ENCODE results near the gene SAMD4B. TPM values are rescaled to one million over a fixed set of nuclear protein-coding genes. Genes with fewer than 3 reads are reported as not detected.
A peak's percentile ranks its signal among the peaks of the same experiment; 100 is the strongest.

The SAMD4B gene
- total RNA-seq, 8 experiments from 2014 or later, result 24.1 to 124 (median 64.9) TPM

DNA sequence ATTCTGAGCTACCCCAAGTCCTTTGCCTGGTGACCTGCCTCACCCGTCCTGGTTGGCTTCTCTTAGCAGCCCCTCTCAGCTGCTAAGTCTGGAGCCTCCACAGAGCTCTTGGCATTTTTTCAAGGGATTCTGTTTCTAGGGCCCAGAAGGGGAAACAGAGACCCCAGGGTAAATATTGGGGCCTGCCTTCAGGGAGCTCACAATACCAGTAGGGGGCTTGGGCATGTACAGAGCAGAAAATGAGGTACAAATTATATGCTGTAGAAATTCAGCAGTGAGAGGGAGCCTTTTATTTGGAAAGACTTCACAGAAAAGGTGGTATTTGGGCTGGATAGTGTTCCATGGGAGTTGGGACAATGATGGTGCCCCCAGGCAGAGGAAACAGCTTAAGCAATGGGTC, 3.7 kb downstream of the SAMD4B start:
- in situ Hi-C loops (cut with MboI; ENCODE audit: low pct_unique_long_range_greater_than_20kb in 2 of 9, low sequenced_read_pairs in 9 of 9, unreplicated experiment in 9 of 9), result loop anchor here in 4 of 9 experiments (25.0 kb wide), 2 partner anchors 234 to 384 kb away; no protein-coding TSS in a partner anchor
- ATAC-seq (replicated peaks in 6 of 8), result no peak
- Histone ChIP-seq H3K4me1 (replicated peaks in 1 of 2) (peaks cover 6 to 7% of the 10 kb centered on the region in 2 donors), H3K27ac (no peak overlapping the region), H3K4me3 (no peak overlapping the region)
- 17 to 100% (median 85%) methylated on average over 1 of the region's 1 CpG; no CpG with 5 or more reads in 4 of the 10 experiments for WGBS, 10 experiments

GRCh38 chr19:39347332-39348164, 5.3 kb downstream of the SAMD4B start:
- H3K27ac ChIP-seq, result no peak overlapping the region
- 40 to 100% (median 77%) methylated on average over 1 to 4 of the region's 4 CpGs; no CpG with 5 or more reads in 2 of the 10 experiments for WGBS, 10 experiments
- H3K4me3 ChIP-seq, result no peak overlapping the region
- in situ Hi-C loops (cut with MboI; ENCODE audit: low pct_unique_long_range_greater_than_20kb in 2 of 9, low sequenced_read_pairs in 9 of 9, unreplicated experiment in 9 of 9), result loop anchor here in 4 of 9 experiments (25.0 kb wide), 2 partner anchors 235 to 385 kb away; no protein-coding TSS in a partner anchor
- H3K4me1 ChIP-seq (replicated peaks in 1 of 2), result peaks cover 6 to 7% of the 10 kb centered on the region in 2 donors
- ATAC-seq (replicated peaks in 6 of 8), result peak in 3 of 8 experiments; percentile 63 to 83 (median 67)

GRCh38 chr19:39349326-39349725, 7.1 kb downstream of the SAMD4B start:
- H3K27ac ChIP-seq, result no peak overlapping the region
- ATAC-seq (replicated peaks in 6 of 8), result no peak
- H3K4me3 ChIP-seq, result no peak overlapping the region
- 69 to 100% (median 90%) methylated on average over 2 to 4 of the region's 4 CpGs for WGBS, 10 experiments
- in situ Hi-C loops (cut with MboI; ENCODE audit: low pct_unique_long_range_greater_than_20kb in 2 of 9, low sequenced_read_pairs in 9 of 9, unreplicated experiment in 9 of 9), result loop anchor here in 4 of 9 experiments (25.0 kb wide), 2 partner anchors 237 to 387 kb away; no protein-coding TSS in a partner anchor
- no peaks in the 10 kb centered on the region for H3K4me1 ChIP-seq (replicated peaks in 1 of 2)

DNA sequence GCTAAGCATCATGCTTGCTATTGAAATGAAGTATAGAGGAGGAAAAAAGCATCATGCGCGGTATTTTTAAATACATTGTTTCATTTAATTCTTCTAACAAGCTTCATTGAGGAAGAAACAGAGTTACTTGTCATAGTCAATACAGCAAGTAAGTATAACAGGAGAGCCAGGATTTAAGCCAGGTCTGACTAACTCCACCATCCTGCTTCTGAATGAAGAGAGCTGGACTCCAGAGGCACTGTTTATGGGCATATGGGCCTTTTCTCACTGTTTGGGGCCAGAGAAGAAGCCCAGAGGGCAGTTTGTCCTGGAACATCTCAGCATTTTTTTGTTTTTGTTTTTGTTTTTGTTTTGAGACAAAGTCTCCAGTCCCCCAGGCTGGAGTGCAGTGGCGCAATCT, 7.9 kb downstream of the SAMD4B start:
- H3K4me3 ChIP-seq, result no peak overlapping the region
- no peak for ATAC-seq (replicated peaks in 6 of 8)
- WGBS, 10 experiments, result 80 to 100% (median 100%) methylated on average over 1 to 3 of the region's 3 CpGs; no CpG with 5 or more reads in 3 of the 10 experiments
- no peak overlapping the region for H3K27ac ChIP-seq
- in situ Hi-C loops (cut with MboI; ENCODE audit: low pct_unique_long_range_greater_than_20kb in 2 of 9, low sequenced_read_pairs in 9 of 9, unreplicated experiment in 9 of 9), result no loop called here
- no peaks in the 10 kb centered on the region for H3K4me1 ChIP-seq (replicated peaks in 1 of 2)

GRCh38 chr19:39351537-39352064, 9.4 kb downstream of the SAMD4B start:
- Histone ChIP-seq H3K27ac (no peak overlapping the region), H3K4me3 (no peak overlapping the region), H3K4me1 (replicated peaks in 1 of 2) (no peaks in the 10 kb centered on the region)
- in situ Hi-C loops (cut with MboI; ENCODE audit: low pct_unique_long_range_greater_than_20kb in 2 of 9, low sequenced_read_pairs in 9 of 9, unreplicated experiment in 9 of 9), result no loop called here
- 17 to 100% (median 69%) methylated on average over 1 to 3 of the region's 4 CpGs; no CpG with 5 or more reads in 1 of the 10 experiments for WGBS, 10 experiments
- ATAC-seq (replicated peaks in 6 of 8), result peak in 7 of 8 experiments; percentile 26 to 90 (median 51)

DNA sequence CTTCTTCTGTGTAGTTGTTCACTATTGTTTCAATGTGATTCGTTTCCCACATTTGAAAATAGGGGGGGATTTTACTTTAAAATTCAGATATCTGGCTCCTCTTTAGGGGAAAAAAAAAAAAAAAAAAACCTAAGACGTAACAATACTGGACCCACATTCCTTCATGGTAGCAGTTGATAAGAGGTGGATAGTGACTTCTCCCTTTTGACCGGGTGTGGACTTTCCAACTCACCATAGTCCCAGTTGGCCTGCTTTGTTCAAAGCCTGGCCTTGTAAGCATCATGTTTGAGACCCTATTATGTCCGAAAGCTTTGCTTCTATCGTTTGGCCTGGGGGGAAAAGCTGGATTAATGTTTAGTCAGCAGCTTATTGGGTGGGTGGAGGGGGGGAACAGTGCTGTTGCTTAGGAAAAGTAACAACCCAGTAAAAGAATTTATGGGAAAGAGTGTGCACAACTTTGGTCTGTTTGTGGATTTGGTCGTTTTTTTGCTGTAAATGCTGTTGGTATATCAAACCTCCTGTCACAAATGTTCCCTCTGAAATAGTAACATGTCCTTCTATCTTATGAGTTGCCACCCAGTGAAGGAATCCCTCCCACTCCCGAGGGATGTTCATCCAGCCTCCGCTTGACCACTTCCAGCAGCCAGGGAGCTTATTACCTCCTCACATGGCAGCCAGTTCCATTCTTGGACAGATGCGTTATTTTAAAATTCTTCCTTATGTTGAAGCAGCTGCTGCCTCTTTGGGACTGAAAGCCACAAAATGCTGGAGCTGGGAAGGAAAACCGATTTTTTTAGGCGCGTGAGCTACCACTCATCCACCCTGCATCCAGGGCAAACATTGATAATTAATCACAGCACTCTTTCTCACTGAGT, 10.4 kb downstream of the SAMD4B start:
- ATAC-seq (replicated peaks in 6 of 8), result no peak
- H3K27ac ChIP-seq, result no peak overlapping the region
- in situ Hi-C loops (cut with MboI; ENCODE audit: low pct_unique_long_range_greater_than_20kb in 2 of 9, low sequenced_read_pairs in 9 of 9, unreplicated experiment in 9 of 9), result no loop called here
- 22 to 93% (median 65%) methylated on average over 2 to 11 of the region's 12 CpGs; no CpG with 5 or more reads in 1 of the 10 experiments for WGBS, 10 experiments
- H3K4me3 ChIP-seq, result no peak overlapping the region
- H3K4me1 ChIP-seq (replicated peaks in 1 of 2), result no peaks in the 10 kb centered on the region

GRCh38 chr19:39355253-39355652, 13.0 kb downstream of the SAMD4B start:
- no peaks in the 10 kb centered on the region for H3K4me1 ChIP-seq (replicated peaks in 1 of 2)
- no peak overlapping the region for H3K4me3 ChIP-seq
- no peak overlapping the region for H3K27ac ChIP-seq
- 80 to 96% (median 86%) methylated on average over 1 to 5 of the region's 5 CpGs; no CpG with 5 or more reads in 3 of the 10 experiments for WGBS, 10 experiments
- ATAC-seq (replicated peaks in 6 of 8), result no peak
- in situ Hi-C loops (cut with MboI; ENCODE audit: low pct_unique_long_range_greater_than_20kb in 2 of 9, low sequenced_read_pairs in 9 of 9, unreplicated experiment in 9 of 9), result no loop called here

DNA sequence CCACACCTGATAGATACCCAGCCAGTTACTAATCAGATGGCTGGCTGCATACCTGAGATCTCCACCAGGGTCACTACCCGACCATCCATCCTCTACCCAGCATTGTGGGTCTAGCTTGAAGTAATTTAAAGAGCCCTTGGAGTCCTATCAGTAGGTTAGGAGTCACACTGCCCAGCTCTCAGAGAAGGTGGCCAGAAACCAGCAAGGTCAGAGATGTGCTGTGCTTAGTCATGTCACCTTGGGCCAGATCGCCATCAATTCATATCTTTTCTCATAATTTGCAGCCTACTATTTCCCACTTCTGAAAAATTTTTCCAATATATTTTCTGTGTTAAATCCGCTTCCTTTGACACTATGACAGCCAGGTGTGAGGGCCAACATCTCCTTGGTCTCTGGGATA, 13.9 kb downstream of the SAMD4B start:
- 92 to 100% (median 100%) methylated on average over 1 to 2 of the region's 3 CpGs; no CpG with 5 or more reads in 2 of the 10 experiments for WGBS, 10 experiments
- Histone ChIP-seq H3K4me1 (replicated peaks in 1 of 2) (no peaks in the 10 kb centered on the region), H3K4me3 (no peak overlapping the region), H3K27ac (no peak overlapping the region)
- ATAC-seq (replicated peaks in 6 of 8), result no peak
- in situ Hi-C loops (cut with MboI; ENCODE audit: low pct_unique_long_range_greater_than_20kb in 2 of 9, low sequenced_read_pairs in 9 of 9, unreplicated experiment in 9 of 9), result no loop called here

- H3K27ac ChIP-seq, result no peak overlapping the region
- in situ Hi-C loops (cut with MboI; ENCODE audit: low pct_unique_long_range_greater_than_20kb in 2 of 9, low sequenced_read_pairs in 9 of 9, unreplicated experiment in 9 of 9), result no loop called here
- H3K4me3 ChIP-seq, result no peak overlapping the region
- no peaks in the 10 kb centered on the region for H3K4me1 ChIP-seq (replicated peaks in 1 of 2)
- ATAC-seq (replicated peaks in 6 of 8), result no peak
- 40 to 100% (median 100%) methylated on average over 1 to 6 of the region's 18 CpGs; no CpG with 5 or more reads in 3 of the 10 experiments for WGBS, 10 experiments
Observed at GRCh38 chr19:39356647-39357046, 14.4 kb downstream of the SAMD4B start.

- no peak overlapping the region for H3K4me3 ChIP-seq
- H3K4me1 ChIP-seq (replicated peaks in 1 of 2), result no peaks in the 10 kb centered on the region
- no peak overlapping the region for H3K27ac ChIP-seq
- in situ Hi-C loops (cut with MboI; ENCODE audit: low pct_unique_long_range_greater_than_20kb in 2 of 9, low sequenced_read_pairs in 9 of 9, unreplicated experiment in 9 of 9), result no loop called here
- ATAC-seq (replicated peaks in 6 of 8), result no peak
- 50 to 100% (median 95%) methylated on average over 1 to 3 of the region's 3 CpGs; no CpG with 5 or more reads in 1 of the 10 experiments for whole genome bisulfite sequencing, 10 experiments
Observed at GRCh38 chr19:39359026-39359425, 16.8 kb downstream of the SAMD4B start.

- in situ Hi-C loops (cut with MboI; ENCODE audit: low pct_unique_long_range_greater_than_20kb in 2 of 9, low sequenced_read_pairs in 9 of 9, unreplicated experiment in 9 of 9), result no loop called here
- no peak overlapping the region for H3K4me3 ChIP-seq
- no peaks in the 10 kb centered on the region for H3K4me1 ChIP-seq (replicated peaks in 1 of 2)
- whole genome bisulfite sequencing, 10 experiments, result 60 to 100% (median 100%) methylated on average over 1 of the region's 1 CpG; no CpG with 5 or more reads in 7 of the 10 experiments
- ATAC-seq (replicated peaks in 6 of 8), result no peak
- no peak overlapping the region for H3K27ac ChIP-seq
Observed at GRCh38 chr19:39360599-39360998, 18.4 kb downstream of the SAMD4B start.

- in situ Hi-C loops (cut with MboI; ENCODE audit: low pct_unique_long_range_greater_than_20kb in 2 of 9, low sequenced_read_pairs in 9 of 9, unreplicated experiment in 9 of 9), result no loop called here
- WGBS, 10 experiments, result 0 to 92% (median 83%) methylated on average over 1 to 6 of the region's 6 CpGs; no CpG with 5 or more reads in 3 of the 10 experiments
- no peak overlapping the region for H3K27ac ChIP-seq
- H3K4me1 ChIP-seq (replicated peaks in 1 of 2), result no peaks in the 10 kb centered on the region
- ATAC-seq (replicated peaks in 6 of 8), result peak in 3 of 8 experiments; percentile 40 to 50 (median 46)
- H3K4me3 ChIP-seq, result no peak overlapping the region
Observed at GRCh38 chr19:39362682-39363657, 20.7 kb downstream of the SAMD4B start.
